LoVo (cell line): Measurements from ENCODE around the gene PKIG.

Experiments used
- DNase-seq: peaks from one replicate; pipeline ENCODE4 v3.0.0-alpha.2; 2016; ENCODE audit warnings: low spot score

The PKIG gene

GRCh38 chr20:44620030-44620429, 37.7 kb downstream of the PKIG start:
- DNase-seq, result no peak

DNA sequence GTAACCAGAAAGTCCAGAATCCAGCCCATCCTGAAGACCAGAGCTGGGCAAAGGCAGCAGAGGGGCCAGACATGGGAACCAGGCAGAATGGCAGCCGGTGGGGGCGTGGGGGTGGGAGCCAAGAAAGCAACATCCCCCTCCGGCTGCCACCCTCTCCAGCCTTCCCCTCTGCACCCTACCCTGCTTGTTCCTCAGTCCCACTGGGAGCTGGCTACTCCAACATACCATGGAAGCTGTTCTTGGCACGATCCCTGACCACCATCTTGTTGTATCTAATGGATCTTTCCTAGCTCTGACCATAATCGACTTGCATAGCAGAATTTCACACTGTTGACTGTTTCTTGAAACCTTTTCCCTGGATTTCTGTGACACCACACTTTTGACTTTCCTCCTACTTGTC, 38.9 kb downstream of the PKIG start:
- no peak for DNase-seq

- DNase-seq, result no peak
Observed at GRCh38 chr20:44621939-44622338, 39.6 kb downstream of the PKIG start.

DNA sequence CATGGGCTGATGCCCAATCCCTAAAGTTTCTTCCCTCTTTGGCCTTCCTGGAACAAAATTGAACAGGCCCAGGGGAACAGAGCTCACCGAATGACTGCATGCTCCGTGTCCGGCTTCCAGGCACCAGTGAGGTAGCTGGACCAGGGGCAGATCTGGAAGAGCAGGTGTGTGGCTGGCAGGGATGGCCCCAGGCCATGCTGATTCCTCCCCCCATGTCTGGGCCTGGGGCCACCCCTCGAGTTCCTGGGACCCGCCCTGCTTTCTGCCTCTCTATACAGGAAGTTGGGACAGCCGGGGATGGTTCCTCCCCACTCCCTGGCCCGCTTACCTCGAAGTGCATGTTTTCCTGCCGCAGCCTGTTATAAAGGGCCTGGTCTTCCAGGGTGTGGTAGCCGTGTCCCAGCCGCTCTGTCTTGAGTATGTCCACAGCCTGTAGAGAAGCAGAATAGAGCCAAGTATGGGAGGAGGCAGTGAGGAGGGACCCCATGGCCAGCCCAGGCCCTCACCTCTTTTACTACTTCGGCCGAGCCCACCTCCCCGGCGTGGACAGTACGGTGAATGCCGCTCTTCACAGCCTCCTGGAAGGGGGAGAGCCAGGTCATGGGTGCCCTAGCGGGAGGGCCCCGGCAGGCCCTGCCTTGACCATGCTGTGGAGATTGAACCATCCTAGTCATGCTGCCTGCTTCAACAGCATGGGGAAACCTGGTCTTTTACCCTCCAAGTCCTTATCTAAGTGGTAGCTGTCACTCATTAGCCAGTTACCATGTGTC, 40.3 kb downstream of the PKIG start:
- no peak for DNase-seq

DNA sequence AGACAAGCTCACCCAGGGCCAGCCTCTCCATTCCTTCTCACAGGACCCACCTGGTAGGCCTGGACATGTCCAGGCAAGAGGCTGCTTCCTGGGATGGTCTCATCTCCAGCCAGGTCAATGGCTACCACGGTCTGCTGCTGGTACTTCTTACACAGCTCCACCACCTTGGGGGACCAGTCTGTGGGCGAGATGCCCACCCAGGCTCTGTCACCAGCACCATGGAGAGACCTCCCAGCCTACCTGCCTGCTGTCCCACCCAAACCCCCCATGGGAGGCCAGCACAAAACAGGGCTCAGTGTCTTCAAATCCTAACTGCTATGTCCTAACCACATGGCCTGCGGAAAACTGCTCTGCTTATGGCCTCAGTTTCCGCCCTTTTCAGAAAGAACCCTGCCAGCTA, 41.8 kb downstream of the PKIG start:
- DNase-seq, result no peak

GRCh38 chr20:44624743-44625271, 42.4 kb downstream of the PKIG start:
- DNase-seq, result no peak

DNA sequence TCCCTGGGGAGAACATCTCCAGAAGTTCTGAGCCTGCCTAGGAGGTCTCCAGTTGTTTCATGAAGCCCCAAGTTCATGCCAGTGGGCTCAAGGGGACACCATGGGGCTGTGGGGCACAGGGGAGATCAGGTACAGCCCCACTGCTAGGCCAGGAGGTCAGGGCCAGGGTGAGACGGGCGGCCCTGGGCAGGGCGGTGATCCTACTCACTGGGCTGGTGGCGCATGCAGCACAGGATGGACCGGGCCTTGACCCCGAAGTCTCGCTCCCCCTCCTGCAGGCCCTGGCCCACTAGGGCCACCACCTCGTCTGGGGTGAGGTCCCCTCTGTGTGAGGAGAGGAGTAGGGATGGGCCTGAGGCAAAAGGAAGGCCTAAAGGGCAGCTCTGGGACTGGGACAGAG, 43.0 kb downstream of the PKIG start:
- no peak for DNase-seq

GRCh38 chr20:44626278-44626677, 43.9 kb downstream of the PKIG start:
- DNase-seq, result no peak

DNA sequence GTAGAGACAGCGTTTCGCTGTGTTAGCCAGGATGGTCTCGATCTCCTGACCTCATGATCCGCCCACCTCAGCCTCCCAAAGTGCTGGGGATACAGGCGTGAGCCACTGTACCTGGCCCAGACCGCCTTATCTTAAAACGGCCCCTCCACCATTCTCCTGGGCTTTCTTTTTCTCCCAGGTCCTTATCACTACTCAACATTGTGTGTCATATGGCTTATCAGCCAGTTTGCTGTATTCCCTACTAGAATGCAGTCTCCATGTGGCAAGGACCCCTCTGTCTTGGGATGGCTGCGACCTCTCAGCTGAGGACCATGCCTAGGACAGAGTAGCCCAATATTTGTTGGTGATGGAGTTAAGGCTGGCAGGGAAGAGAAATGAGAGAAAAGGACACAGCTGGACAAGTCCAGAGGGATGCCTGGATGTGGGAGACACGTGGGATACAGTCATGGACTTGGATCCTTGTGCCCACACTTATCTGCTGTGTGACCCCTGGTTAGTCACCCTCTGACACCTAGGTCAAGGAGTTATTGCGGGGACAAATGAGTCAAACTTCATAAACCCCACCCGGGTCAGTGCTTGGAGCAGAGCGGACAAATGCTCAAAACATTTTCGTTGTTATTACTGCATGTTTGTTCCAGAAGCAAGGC, 45.1 kb downstream of the PKIG start:
- DNase-seq, result no peak

- no peak for DNase-seq
Observed at GRCh38 chr20:44629017-44629385, 46.6 kb downstream of the PKIG start.

DNA sequence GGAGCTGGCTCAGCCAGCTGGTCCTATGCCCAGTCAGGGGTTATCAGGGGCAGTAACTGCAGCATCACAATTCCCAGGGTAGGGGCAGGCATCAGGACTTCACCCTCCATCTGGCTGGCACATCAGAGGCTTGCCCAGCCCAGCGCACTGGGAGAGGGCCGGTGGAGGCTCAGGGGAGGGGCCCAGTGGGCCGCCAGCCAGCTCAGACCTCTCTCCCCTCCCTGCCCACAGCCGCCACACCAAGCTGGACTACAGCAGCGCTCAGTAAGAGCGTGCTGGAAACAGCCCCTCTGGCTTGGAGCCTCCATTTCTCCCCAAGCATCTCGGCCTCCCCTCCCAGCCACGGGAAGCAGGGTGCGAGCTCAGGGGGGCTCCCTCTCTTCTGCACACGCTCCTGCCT, 47.2 kb downstream of the PKIG start:
- no peak for DNase-seq

DNA sequence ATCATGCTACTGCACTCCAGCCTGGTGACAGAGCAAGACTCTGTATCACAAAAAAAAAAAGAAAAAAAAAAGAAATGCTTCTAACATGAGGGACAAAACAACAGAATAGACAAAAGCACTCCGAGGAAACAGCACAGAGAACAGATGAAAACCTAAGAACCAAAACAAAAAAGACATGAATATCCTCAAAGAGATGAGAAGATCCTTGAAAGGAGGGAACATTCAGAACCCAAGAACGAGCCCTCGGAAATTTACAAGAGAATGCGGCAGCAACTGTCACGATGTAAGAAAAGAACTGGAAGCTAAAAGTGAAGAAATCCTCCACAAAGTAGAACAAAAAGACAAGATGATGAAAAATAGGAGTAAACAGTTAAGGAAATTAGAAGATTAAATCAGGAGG, 47.9 kb downstream of the PKIG start:
- DNase-seq, result no peak

- no peak for DNase-seq
Observed at GRCh38 chr20:44632103-44632752, 49.8 kb downstream of the PKIG start.

DNA sequence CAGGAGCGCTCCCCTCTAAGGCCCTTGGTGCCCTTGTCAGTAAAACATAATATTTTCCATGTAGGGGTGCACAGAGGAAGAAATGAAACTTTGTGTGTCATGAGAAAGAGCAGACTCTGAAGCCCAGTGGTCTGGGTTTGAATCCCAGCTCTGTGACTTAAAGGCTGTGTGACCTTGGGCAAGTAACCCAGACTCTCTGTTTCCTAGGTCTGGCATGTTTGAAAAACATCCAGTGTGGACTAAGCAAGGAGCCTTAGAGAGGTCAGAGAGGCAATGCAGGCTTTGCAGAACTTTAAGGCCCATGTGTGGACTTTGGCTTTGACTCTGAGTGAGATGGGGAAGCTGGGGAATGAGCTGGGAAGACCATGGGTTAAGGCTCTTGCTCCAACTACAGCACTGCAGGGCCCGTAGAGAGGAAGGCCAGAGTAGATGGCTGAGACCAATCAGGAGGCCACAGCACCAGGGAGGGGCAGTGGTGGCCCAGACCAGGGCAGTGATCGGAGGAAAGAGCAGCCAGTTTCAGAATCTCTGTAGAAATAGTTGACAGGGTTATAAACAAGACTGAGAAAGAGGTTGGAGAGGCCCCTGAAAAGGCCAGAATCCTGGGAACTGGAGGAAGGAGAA, 50.9 kb downstream of the PKIG start:
- DNase-seq, result no peak

DNA sequence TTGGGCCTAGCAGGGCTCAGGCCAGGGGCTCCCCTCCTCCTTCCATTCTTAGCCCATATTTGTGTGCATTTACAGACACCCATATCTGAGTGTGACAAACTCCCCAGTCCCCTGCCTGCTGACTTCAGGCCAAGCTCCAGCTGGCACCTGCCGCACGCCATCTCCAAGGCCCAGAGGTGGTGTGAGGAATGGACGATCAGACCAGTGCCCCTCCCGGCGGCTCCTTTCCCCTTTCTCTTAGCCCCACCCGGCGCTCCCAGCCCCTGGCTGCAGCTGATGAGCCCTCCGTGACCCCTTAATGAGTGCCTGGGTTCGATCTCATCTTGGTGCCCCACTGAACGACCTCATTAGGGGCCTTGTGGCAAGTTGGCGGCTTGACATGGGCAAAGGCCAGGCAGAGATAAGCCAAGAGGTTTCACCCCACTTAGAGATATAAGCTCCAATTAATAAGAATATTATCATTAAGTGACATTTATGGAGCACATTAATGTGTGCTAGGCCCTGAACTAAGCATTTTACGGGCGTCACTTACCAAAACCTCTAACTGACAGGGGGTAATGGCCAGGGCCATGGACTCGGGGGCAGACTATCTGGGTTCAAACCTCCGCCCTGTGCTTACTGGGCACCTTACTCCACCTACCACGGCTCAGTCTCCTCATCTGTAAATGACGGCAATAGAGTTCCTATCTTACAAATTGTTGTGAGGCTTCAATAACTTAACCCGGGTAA, 51.7 kb downstream of the PKIG start:
- DNase-seq, result no peak

DNA sequence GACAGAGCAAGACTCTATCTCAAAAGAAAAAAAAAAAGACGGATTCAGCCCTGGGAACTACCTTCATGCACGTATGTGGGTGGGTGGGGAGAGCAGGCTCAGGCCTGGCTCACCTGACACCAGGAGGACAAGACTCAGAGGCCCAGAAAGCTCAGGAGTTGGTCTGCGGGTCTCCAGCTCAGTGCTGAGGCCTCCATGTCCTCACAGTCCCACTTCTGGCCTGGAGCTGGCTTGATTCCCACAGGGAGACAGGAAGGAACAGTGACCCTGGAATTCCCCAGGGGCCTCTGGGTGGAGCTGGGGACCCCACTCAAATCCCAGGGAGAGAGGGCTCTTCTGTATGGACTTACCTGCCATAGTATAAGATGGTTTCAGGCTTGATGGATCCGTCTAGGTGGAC, 53.5 kb downstream of the PKIG start:
- DNase-seq, result no peak

- DNase-seq, result no peak
Observed at GRCh38 chr20:44637042-44637441, 54.7 kb downstream of the PKIG start.

GRCh38 chr20:44637522-44638372, 55.4 kb downstream of the PKIG start:
- no peak for DNase-seq

GRCh38 chr20:44640522-44640921, 58.1 kb downstream of the PKIG start:
- DNase-seq, result no peak

DNA sequence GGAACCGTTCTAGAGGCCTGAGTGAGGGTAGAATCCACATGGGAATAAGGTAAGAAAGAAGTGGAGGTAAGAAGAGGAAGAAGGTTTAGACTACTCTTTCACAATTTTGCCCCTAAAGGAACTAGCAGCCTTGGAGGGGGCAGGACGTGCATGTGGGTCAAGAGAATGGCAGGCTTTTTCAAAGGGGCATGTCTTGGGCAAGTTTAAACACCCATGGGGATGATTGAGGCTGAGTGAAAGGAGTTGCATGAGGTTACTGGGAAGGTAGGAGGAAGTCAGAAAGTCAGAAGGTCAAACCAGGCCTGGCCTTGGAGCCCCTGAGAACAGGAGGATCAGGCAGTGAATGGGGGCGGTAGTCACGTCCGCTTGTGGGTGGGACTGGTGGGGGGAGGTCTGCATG, 58.9 kb downstream of the PKIG start:
- DNase-seq, result no peak
